ENCODE measurements around the gene SMARCAL1. TPM values are rescaled to one million over a fixed set of nuclear protein-coding genes. Genes with fewer than 3 reads are reported as not detected.
"Not testable (repeated sequence)": the region's sequence is repeated elsewhere in the genome, so short reads cannot be mapped to it uniquely, and the experiment has no call there.

Gene SMARCAL1
- 9.2 and 16.2 TPM in 2 replicates for total RNA-seq (2014; rRNA removed)
- 19.9 TPM for polyA plus RNA-seq (2012)

- peak; percentile 97 for DNase-seq (ENCODE audit: low read depth)
These were observed at the start of gene SMARCAL1 for GRCh38 chr2:216412022-216412999. SMARCAL1 (plus strand) TSS chr2:216412484; CDS start chr2:216414705, 2,221 bp downstream.

GRCh38 chr2:216362730-216363129 is 49.6 kb upstream of the SMARCAL1 start:
- peak; percentile 24 for DNase-seq (ENCODE audit: low read depth)

- DNase-seq (ENCODE audit: low read depth), result no peak
These were observed 49.1 kb upstream of the SMARCAL1 start for GRCh38 chr2:216363221-216363620.

- DNase-seq (ENCODE audit: low read depth), result no peak
These were observed 46.8 kb upstream of the SMARCAL1 start for GRCh38 chr2:216365518-216365917.

GRCh38 chr2:216366777-216367471 is 45.4 kb upstream of the SMARCAL1 start:
- no peak for DNase-seq (ENCODE audit: low read depth)

- DNase-seq (ENCODE audit: low read depth), result no peak
These were observed 42.5 kb upstream of the SMARCAL1 start for GRCh38 chr2:216369821-216370220.

GRCh38 chr2:216370961-216371712 is 41.1 kb upstream of the SMARCAL1 start:
- DNase-seq (ENCODE audit: low read depth), result no peak

GRCh38 chr2:216371721-216372702 is 40.3 kb upstream of the SMARCAL1 start, which contains the start of gene MARCHF4:
MARCHF4 (minus strand) TSS chr2:216372483; CDS start chr2:216370260, 2,223 bp downstream.
- peak; percentile 81 for DNase-seq (ENCODE audit: low read depth)

- peak; percentile 63 for DNase-seq (ENCODE audit: low read depth)
These were observed 39.5 kb upstream of the SMARCAL1 start for GRCh38 chr2:216372761-216373291.

GRCh38 chr2:216373896-216374295 is 38.4 kb upstream of the SMARCAL1 start:
- no peak for DNase-seq (ENCODE audit: low read depth)

GRCh38 chr2:216375286-216375685 is 37.0 kb upstream of the SMARCAL1 start:
- no peak for DNase-seq (ENCODE audit: low read depth)

- no peak for DNase-seq (ENCODE audit: low read depth)
These were observed 32.3 kb upstream of the SMARCAL1 start for GRCh38 chr2:216379977-216380376.

GRCh38 chr2:216384409-216384808 is 27.9 kb upstream of the SMARCAL1 start:
- not testable (repeated sequence) for DNase-seq (ENCODE audit: low read depth)

GRCh38 chr2:216385478-216385877 is 26.8 kb upstream of the SMARCAL1 start:
- no peak for DNase-seq (ENCODE audit: low read depth)

- no peak for DNase-seq (ENCODE audit: low read depth)
These were observed 25.0 kb upstream of the SMARCAL1 start for GRCh38 chr2:216387262-216387661.

- DNase-seq (ENCODE audit: low read depth), result no peak
These were observed 24.0 kb upstream of the SMARCAL1 start for GRCh38 chr2:216388046-216388884.

- no peak for DNase-seq (ENCODE audit: low read depth)
These were observed 22.7 kb upstream of the SMARCAL1 start for GRCh38 chr2:216389570-216389969.

GRCh38 chr2:216391401-216391800 is 20.9 kb upstream of the SMARCAL1 start:
- peak; percentile 41 for DNase-seq (ENCODE audit: low read depth)

- DNase-seq (ENCODE audit: low read depth), result no peak
These were observed 20.2 kb upstream of the SMARCAL1 start for GRCh38 chr2:216392018-216392562.

All from LHCN-M2 (cell line).